GM12875 (cell line): ENCODE results near the gene CATSPER3.

Experiments used
- H3K4me3 ChIP-seq: one replicate; pipeline ENCODE4 v1.5.1; 2011; ENCODE audit warnings: low read depth, low read length, control low read depth
- CTCF ChIP-seq: IDR thresholded peaks from 2 replicates; pipeline ENCODE4 v1.5.1; 2011; ENCODE audit warnings: low read depth, mild to moderate bottlenecking, control low read depth, inconsistent platforms, low read length, moderate library complexity, borderline replicate concordance; ENCODE audit not compliant: insufficient read depth

Gene CATSPER3

GRCh38 chr5:135057233-135057632, 89.5 kb downstream of the CATSPER3 start:
- no peak for TF ChIP-seq CTCF
- no peak overlapping the region for H3K4me3 ChIP-seq

- no peak for TF ChIP-seq CTCF
- no peak overlapping the region for H3K4me3 ChIP-seq
These were observed 90.6 kb downstream of the CATSPER3 start for GRCh38 chr5:135058331-135058732.

GRCh38 chr5:135059000-135059923, 91.6 kb downstream of the CATSPER3 start:
- H3K4me3 ChIP-seq: no peak overlapping the region
- no peak for TF ChIP-seq CTCF

- no peak for TF ChIP-seq CTCF
- H3K4me3 ChIP-seq: no peak overlapping the region
These were observed 92.3 kb downstream of the CATSPER3 start for GRCh38 chr5:135060021-135060420.

- H3K4me3 ChIP-seq: no peak overlapping the region
- no peak for TF ChIP-seq CTCF
These were observed 93.3 kb downstream of the CATSPER3 start for GRCh38 chr5:135061001-135061400.
